Inflammatory macrophage (primary cell): ENCODE data around the gene RNPEPL1.
"Not testable (repeated sequence)": the region's sequence is repeated elsewhere in the genome, so short reads cannot be mapped to it uniquely, and the experiment has no call there.

ENCODE experiments used
- DNase-seq, 2 donors: peaks; one replicate each; pipeline ENCODE4 v3.0.0-alpha.2; 2020 to 2022
- total RNA-seq, 18 experiments: gene quantifications; one replicate each; lab custom pipeline; 2026; ENCODE audit warnings: mixed read lengths in 6 of 18, inconsistent platforms in 2 of 18; lab: John Stamatoyannopoulos, UW

Gene RNPEPL1
- total RNA-seq: 31.2 to 113 (median 70.3) reads per million in 18 experiments

GRCh38 chr2:240567872-240568677 is at the start of gene RNPEPL1:
Gene RNPEPL1 (plus strand): TSS chr2:240568484. CDS start chr2:240568587, 103 bp downstream.
- peak; percentile 19 to 66 for DNase-seq

GRCh38 chr2:240518981-240519380 is 49.3 kb upstream of the RNPEPL1 start:
- DNase-seq: no peak

GRCh38 chr2:240519396-240520129 is 48.7 kb upstream of the RNPEPL1 start:
- no peak for DNase-seq

GRCh38 chr2:240520130-240520973 is 47.9 kb upstream of the RNPEPL1 start:
- DNase-seq: no peak

- no peak for DNase-seq
Measured at GRCh38 chr2:240520974-240521350, 47.3 kb upstream of the RNPEPL1 start.

- not testable (repeated sequence) for DNase-seq
Measured at GRCh38 chr2:240521885-240522284, 46.4 kb upstream of the RNPEPL1 start.

- DNase-seq: no peak
Measured at GRCh38 chr2:240522406-240522805, 45.9 kb upstream of the RNPEPL1 start.

- no peak for DNase-seq
Measured at GRCh38 chr2:240523451-240524281, 44.6 kb upstream of the RNPEPL1 start.

- no peak for DNase-seq
Measured at GRCh38 chr2:240524963-240525718, 43.1 kb upstream of the RNPEPL1 start.

- no peak for DNase-seq
Measured at GRCh38 chr2:240525802-240526201, 42.5 kb upstream of the RNPEPL1 start.

- no peak for DNase-seq
Measured at GRCh38 chr2:240526521-240526920, 41.8 kb upstream of the RNPEPL1 start.

GRCh38 chr2:240527153-240527750 is 41.0 kb upstream of the RNPEPL1 start:
- DNase-seq: no peak

- DNase-seq: no peak
Measured at GRCh38 chr2:240528406-240529040, 39.8 kb upstream of the RNPEPL1 start.

- no peak for DNase-seq
Measured at GRCh38 chr2:240529344-240529999, 38.8 kb upstream of the RNPEPL1 start.

GRCh38 chr2:240530181-240530580 is 38.1 kb upstream of the RNPEPL1 start:
- no peak for DNase-seq

- DNase-seq: no peak
Measured at GRCh38 chr2:240531038-240531437, 37.2 kb upstream of the RNPEPL1 start.

- DNase-seq: no peak
Measured at GRCh38 chr2:240532031-240532775, 36.1 kb upstream of the RNPEPL1 start.

GRCh38 chr2:240538031-240538780 is 30.1 kb upstream of the RNPEPL1 start:
- DNase-seq: no peak
